ENCODE measurements around the gene SYVN1.

DNA sequence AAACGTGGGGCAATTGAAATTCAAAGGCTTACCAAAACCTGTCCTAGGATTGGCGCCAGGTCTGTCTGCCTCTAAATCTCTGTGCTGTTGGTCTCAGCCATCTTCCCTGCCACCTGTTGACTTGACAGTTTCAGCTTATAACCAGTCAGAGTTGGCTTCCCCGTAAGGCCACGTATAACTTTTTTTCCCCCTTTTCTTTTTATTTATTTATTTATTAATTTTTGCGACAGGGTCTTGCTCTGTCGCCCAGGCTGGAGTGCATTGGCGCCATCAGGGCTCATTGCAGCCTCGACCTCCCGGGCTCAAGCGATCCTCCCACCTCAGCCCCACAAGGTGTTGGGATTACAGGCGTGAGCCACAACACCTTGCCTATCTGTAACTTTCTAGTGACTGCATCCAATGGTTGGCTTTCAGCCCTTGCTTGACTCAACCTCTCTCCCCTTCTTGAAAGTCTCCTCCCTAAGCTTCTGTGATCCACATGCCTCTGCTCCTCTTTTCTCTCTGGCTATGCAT is 1.4 kb upstream of the SYVN1 start:
- TF ChIP-seq POLR2AphosphoS5 (IDR thresholded peaks at IDR 0.05; ENCODE audit: low read depth, low read length) = no peak
- no peak for TF ChIP-seq CTCF (IDR thresholded peaks at IDR 0.05)
